ENCODE measurements around the gene KISS1R.
"Not testable (repeated sequence)": the region's sequence is repeated elsewhere in the genome, so short reads cannot be mapped to it uniquely, and the experiment has no call there.

KISS1R gene

GRCh38 chr19:953445-954271, 36.5 kb downstream of the KISS1R start:
- DNase-seq (ENCODE audit: low read depth in 2 of 2), result no peak

- DNase-seq (ENCODE audit: low read depth in 2 of 2), result no peak
Measured at GRCh38 chr19:954272-954671, 37.1 kb downstream of the KISS1R start.

- DNase-seq (ENCODE audit: low read depth in 2 of 2), result no peak
Measured at GRCh38 chr19:954672-955494, 37.8 kb downstream of the KISS1R start.

- DNase-seq (ENCODE audit: low read depth in 2 of 2), result no peak
Measured at GRCh38 chr19:955803-956765, 39.0 kb downstream of the KISS1R start.

GRCh38 chr19:956766-957440, 39.8 kb downstream of the KISS1R start:
- no peak for DNase-seq (ENCODE audit: low read depth in 2 of 2)

GRCh38 chr19:957578-957977, 40.4 kb downstream of the KISS1R start:
- not testable (repeated sequence) for DNase-seq (ENCODE audit: low read depth in 2 of 2)

GRCh38 chr19:958967-959855, 42.1 kb downstream of the KISS1R start:
- no peak for DNase-seq (ENCODE audit: low read depth in 2 of 2)

- DNase-seq (ENCODE audit: low read depth in 2 of 2), result no peak
Measured at GRCh38 chr19:960020-960419, 42.9 kb downstream of the KISS1R start.

GRCh38 chr19:960601-960938, 43.4 kb downstream of the KISS1R start:
- no peak for DNase-seq (ENCODE audit: low read depth in 2 of 2)

- DNase-seq (ENCODE audit: low read depth in 2 of 2), result no peak
Measured at GRCh38 chr19:961866-962620, 44.9 kb downstream of the KISS1R start.

- DNase-seq (ENCODE audit: low read depth in 2 of 2), result no peak
Measured at GRCh38 chr19:962683-963400, 45.7 kb downstream of the KISS1R start.

- DNase-seq (ENCODE audit: low read depth in 2 of 2), result no peak
Measured at GRCh38 chr19:963486-963951, 46.4 kb downstream of the KISS1R start.

GRCh38 chr19:964116-964520, 47.0 kb downstream of the KISS1R start:
- DNase-seq (ENCODE audit: low read depth in 2 of 2), result no peak

GRCh38 chr19:964761-965694, 47.9 kb downstream of the KISS1R start:
- DNase-seq (ENCODE audit: low read depth in 2 of 2), result no peak

- DNase-seq (ENCODE audit: low read depth in 2 of 2), result no peak
Measured at GRCh38 chr19:966485-967088, 49.5 kb downstream of the KISS1R start.

Measured in stimulated activated CD4-positive, alpha-beta T cell treated with anti-CD3 and anti-CD28 coated beads, Interleukin-1b, Interleukin-23, amount 100 ng/mL, for 1 hour (primary cell).